Hematopoietic multipotent progenitor cell treated with erythropoietin and hydrocortisone succinate and interleukin-3 and kit ligand, for 15 days (in vitro differentiated cells): ENCODE results near the gene CASP12.
A peak's percentile ranks its signal among the peaks of the same experiment; 100 is the strongest.
"Not testable (repeated sequence)": the region's sequence is repeated elsewhere in the genome, so short reads cannot be mapped to it uniquely, and the experiment has no call there.

Source experiments
- DNase-seq: peaks from one replicate; pipeline ENCODE4 v3.0.0-alpha.2; 2015; ENCODE audit warnings: low spot score

The CASP12 gene

DNA sequence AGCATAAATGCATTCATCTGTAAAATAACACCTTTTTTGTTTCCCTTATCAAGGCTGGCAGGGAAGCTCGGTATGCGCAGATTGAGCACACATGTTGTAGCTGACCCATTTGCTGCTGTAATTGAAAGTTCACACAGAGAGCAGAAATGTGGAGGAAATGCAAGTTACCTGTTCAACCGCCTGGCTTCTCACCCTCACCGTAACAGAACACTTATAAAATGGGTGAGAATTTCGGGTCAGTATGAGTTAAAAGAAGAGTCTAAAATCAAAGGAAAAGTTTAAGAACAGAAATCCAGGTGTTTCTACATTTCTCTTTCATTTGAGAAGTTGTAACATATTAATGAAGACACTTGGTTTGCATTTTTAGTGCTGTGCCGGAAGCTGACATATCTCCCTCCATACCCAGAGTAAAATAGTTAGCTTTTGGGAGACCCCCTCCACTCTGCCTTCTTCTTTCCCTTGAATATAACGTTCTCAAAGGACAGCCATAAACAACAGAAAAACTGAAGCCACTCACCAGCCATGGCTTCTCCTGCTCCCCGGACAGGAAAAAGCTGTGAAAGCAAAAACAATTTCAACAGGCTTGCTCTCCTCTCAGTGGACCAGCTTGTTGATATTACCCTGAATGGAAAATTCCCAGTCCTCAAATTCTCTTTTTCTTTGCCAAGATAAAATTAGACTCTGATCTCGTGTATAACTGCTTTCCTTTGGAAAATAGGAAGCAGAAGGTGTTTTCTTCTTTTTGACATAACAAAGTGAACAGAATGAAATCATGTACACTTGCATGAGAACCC, at the start of gene CASP12:
Gene CASP12 (minus strand): TSS at position 570 of the 794 bp plus-strand sequence.
- no peak for DNase-seq

- peak; percentile 2 for DNase-seq
Measured at GRCh38 chr11:104946907-104947306, 48.6 kb upstream of the CASP12 start.

GRCh38 chr11:104944076-104944475, 45.8 kb upstream of the CASP12 start:
- no peak for DNase-seq

DNA sequence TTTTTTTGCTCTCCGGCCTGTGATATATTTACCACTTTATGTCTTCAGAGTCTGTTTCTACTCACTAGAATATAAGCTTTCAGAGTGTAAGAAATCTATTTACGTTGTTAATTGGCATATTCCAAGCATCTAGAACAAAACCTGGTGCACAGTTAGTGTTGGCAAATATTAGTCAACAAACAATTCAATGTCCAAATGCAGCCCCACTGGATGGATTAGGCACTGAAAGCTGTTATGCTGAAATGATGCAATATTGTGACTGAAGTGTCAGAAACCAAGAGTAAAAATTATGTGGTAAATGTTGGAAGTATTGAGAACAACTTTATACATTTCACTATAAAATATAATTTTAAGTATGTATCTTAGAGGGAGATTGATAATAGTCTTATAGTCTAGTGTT, 45.3 kb upstream of the CASP12 start:
- no peak for DNase-seq

GRCh38 chr11:104934594-104934993, 36.3 kb upstream of the CASP12 start:
- no peak for DNase-seq

- DNase-seq: not testable (repeated sequence)
Measured at GRCh38 chr11:104934073-104934472, 35.8 kb upstream of the CASP12 start.

- DNase-seq: no peak
Measured at GRCh38 chr11:104928811-104929210, 30.6 kb upstream of the CASP12 start.

GRCh38 chr11:104926771-104927611, 28.7 kb upstream of the CASP12 start:
- no peak for DNase-seq

GRCh38 chr11:104925850-104926249, 27.6 kb upstream of the CASP12 start:
- no peak for DNase-seq

GRCh38 chr11:104918113-104918824, 20.0 kb upstream of the CASP12 start:
- no peak for DNase-seq

DNA sequence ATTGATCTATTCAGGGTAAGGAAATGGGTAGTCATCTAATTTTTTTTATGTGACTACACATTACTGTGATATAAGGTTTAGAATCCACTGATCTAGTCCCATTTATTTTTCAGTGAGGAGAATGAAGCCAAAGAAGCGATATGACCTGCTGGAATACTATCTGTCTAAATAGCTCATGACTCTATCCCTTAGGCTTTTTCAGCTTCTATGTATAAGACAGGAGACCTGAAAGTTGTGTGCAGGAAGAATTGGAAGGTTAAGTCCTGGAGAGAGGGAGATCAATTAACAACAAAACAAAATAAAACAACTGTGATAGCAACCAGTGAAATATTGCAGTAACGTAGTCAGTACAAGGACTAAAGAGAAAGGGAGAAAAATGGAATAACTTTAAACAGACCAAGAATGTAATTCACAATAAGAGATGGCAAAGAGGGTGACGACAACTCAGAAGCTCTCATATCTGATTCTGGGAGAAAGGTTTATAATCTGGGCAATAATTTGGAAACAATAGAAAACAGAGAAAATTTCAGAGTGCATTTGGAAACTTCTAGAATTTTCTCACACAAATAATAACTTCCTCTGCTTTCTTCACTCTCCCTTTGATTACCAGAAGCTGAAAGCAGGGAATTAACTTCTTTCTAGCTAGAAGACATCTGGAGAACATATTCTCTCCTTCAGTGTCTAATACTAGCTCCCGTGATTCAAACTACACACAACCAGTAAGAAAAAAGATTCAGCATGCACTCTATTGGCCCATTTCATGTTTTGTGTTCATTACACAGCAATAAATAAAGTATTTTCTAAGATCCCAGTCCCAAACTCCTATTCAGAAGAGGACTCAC, 19.2 kb upstream of the CASP12 start:
- DNase-seq: no peak

DNA sequence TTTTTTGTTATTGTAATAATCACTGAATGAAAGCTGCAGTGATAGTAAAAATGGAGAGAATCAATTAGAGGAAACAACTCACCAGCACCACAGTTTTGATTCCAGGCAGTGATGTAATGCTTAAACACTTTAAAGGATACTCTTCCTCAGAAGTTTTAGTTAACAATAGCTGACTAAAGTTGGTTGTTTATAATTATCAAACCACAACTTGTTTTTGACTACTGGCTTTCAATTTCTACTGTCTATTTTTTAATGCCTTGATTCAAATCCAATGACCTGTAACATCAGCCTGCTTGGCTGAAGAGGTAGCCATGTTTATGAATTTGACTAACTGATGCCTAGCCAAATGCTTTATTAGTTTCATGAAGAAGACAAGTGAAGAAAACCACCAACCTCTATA, 18.2 kb upstream of the CASP12 start:
- DNase-seq: no peak

- no peak for DNase-seq
Measured at GRCh38 chr11:104912102-104912501, 13.8 kb upstream of the CASP12 start.

DNA sequence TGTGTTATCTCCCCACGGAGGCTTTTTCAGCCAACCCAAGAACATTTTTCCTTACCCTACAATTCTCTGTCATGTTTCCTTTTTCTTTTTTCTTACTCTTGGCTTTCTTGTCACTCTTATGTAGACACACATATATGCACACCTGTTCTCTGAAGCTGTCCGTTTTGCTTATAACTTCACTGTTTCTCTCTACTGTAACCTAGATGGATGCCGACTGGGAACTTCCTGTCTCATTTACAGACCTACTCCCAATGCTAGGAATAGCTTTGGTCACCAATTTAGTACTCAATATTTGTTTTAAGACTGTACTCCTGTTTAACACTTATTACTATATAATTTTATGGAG, 9.9 kb upstream of the CASP12 start:
- no peak for DNase-seq

DNA sequence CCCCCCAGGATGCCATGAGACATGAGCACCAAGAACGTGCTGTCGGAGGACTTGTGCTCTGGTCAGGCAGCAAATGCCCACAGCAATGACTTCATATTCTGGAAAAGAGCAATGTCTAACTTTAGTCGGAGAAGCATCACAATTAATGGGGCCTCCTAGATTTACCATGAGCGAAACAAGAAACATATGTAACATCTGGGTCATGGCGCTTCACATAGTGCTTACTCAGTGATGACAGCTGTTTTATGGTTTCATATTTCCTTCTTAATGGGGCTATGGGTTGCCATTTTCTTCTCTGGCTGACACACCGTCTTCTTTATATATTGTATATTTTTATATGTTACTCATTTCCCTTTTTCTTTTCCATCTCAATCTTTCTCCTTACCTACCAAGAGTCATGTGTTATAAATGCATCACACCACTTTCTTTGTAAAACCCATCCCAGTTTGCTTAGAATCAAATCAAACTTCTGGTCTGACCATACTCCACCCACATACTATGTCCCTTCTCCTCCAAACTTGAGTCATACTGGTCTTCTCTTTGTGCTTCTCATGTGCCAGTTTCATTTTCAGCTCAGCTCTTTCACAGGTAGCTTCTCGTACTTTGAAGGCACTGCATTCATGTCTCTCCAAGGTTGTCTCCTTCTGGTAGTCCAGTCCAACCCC, 9.4 kb upstream of the CASP12 start:
- DNase-seq: no peak

DNA sequence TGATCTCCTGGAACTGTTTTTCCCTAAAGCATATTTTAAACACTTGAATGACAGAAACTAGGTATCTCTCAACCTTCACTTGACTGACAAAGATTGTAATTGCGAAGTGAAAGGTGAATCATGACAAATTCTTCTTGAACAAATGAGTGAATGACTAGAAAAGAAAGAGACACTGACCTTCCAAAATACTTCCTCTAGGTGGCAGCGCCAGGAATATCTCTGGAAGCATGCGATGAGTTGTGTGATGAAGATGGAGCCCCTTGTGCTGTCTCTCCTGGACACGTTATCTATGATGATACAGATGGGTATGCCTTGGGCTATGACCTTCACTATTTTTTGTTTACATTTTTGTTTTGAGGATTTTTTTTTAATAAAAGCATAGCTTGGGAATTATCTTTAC, 7.0 kb upstream of the CASP12 start:
- DNase-seq: no peak

- no peak for DNase-seq
Measured at GRCh38 chr11:104899226-104899625, 966 bp upstream of the CASP12 start.

GRCh38 chr11:104898685-104899013, 389 bp upstream of the CASP12 start:
- no peak for DNase-seq

DNA sequence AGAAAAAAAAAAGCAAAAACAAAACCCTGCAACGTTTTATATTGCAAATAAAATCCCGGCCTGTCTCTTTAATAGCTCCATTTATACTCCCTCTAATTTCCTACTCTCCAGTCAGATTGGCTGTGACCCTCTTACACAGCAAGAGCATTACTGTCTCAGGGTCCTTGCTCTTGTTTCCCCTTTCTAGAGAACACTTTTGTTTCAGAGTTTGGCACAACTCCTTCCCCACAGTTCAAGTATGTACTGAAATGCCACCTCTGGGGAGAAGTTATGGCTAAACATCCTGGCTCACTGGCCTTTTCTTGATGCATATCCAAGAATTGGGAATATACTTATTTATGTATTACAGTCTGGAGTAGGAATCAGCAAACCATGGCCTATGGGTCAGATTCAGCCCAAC, 2.6 kb downstream of the CASP12 start:
- no peak for DNase-seq

- no peak for DNase-seq
Measured at GRCh38 chr11:104893876-104894275, 4.4 kb downstream of the CASP12 start.

DNA sequence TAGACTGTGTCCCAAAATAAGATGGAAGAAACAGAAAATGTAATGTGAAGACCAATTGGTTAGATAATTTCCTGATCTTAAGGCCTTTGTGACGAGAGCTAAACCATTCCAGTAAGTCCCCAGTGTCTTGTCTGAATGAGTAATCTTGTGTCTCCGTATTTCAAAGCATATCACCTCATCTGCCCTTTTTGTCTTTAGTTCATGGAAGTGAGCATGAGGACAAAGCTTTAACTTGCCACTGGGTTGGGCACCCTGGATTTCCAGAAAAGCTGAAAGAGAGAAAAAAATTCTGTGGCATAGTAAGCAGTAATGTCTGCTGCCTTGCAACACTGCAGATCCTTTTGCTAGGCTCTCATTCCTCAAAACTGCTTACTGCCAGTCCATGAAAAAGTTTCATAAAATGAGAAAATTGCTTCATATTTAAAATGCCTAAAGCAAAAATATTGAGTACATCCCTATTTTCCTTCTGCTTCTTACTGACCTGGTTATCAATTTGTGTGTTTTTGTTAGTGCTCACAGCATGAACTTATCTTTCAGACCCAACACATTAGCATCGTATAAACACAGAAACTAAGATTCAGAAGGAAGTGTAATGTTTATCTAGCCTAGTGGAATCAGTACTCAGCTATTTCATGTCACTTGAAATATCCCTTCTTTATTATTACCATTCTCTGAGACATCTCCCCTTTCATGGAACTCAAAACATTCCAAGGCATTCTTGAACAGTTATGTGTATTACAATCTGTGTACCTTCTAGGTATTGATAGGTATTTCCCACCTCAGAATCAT, 5.3 kb downstream of the CASP12 start:
- no peak for DNase-seq
